ENCODE data around the gene VPS37C. TPM values are rescaled to one million over a fixed set of nuclear protein-coding genes. Genes with fewer than 3 reads are reported as not detected.

VPS37C gene
- total RNA-seq, 4 donors from 2014 or later, result 8.6 to 23.3 (median 20.5) TPM

DNA sequence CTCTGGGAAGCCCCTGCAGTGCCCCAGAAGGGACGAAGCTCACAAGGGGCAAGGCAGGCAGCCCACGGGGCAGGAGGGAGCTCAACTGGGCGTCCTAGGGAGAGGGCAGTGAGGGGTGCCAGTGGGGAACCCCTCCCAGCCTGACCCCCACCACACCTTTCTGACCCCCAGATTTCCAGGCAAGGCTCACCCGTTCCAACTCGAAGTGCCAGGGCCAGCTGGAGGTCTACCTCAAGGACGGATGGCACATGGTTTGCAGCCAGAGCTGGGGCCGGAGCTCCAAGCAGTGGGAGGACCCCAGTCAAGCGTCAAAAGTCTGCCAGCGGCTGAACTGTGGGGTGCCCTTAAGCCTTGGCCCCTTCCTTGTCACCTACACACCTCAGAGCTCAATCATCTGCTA is 43.2 kb downstream of the VPS37C start:
- Histone ChIP-seq H3K4me1 (peaks cover 7 to 11% (median 10%) of the 10 kb centered on the region in 4 donors), H3K27me3 (no peaks in the 10 kb centered on the region), H3K4me3 (no peak overlapping the region), H3K36me3 (no peaks in the 10 kb centered on the region), H3K9me3 (no peaks in the 10 kb centered on the region), H3K27ac (no peak overlapping the region)
- in situ Hi-C loops (cut with MboI; ENCODE audit: low pct_ligation_motif_present in 1 of 4, low pct_unique_long_range_greater_than_20kb in 1 of 4, low sequenced_read_pairs in 3 of 4) (no loop called here), intact Hi-C loops (cut with DNase I; ENCODE audit: low total_unique reads) (no loop called here)
- TF ChIP-seq EP300 (IDR thresholded peaks at IDR 0.05; ENCODE audit: low read depth) (no peak), POLR2AphosphoS5 (IDR thresholded peaks at IDR 0.05) (no peak), POLR2A (IDR thresholded peaks at IDR 0.05) (no peak)
- TF ChIP-seq, protein P1, sequence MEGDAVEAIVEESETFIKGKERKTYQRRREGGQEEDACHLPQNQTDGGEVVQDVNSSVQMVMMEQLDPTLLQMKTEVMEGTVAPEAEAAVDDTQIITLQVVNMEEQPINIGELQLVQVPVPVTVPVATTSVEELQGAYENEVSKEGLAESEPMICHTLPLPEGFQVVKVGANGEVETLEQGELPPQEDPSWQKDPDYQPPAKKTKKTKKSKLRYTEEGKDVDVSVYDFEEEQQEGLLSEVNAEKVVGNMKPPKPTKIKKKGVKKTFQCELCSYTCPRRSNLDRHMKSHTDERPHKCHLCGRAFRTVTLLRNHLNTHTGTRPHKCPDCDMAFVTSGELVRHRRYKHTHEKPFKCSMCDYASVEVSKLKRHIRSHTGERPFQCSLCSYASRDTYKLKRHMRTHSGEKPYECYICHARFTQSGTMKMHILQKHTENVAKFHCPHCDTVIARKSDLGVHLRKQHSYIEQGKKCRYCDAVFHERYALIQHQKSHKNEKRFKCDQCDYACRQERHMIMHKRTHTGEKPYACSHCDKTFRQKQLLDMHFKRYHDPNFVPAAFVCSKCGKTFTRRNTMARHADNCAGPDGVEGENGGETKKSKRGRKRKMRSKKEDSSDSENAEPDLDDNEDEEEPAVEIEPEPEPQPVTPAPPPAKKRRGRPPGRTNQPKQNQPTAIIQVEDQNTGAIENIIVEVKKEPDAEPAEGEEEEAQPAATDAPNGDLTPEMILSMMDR (IDR thresholded peaks at IDR 0.05), result no peak
- WGBS, 2 donors (ENCODE audit: low coverage in 1 of 2), result 85% methylated on average over 8 of the region's 9 CpGs; no CpG with 5 or more reads in 1 of the 2 donors
- DNase-seq, result no peak

GRCh38 chr11:61117168-61117520 is 44.1 kb downstream of the VPS37C start:
- Histone ChIP-seq H3K9me3 (no peaks in the 10 kb centered on the region), H3K27me3 (no peaks in the 10 kb centered on the region), H3K4me1 (peaks cover 7 to 11% (median 10%) of the 10 kb centered on the region in 4 donors), H3K27ac (no peak overlapping the region), H3K4me3 (no peak overlapping the region), H3K36me3 (no peaks in the 10 kb centered on the region)
- WGBS, 2 donors (ENCODE audit: low coverage in 1 of 2), result 35 to 59% methylated on average over 2 of the region's 2 CpGs
- in situ Hi-C loops (cut with MboI; ENCODE audit: low pct_ligation_motif_present in 1 of 4, low pct_unique_long_range_greater_than_20kb in 1 of 4, low sequenced_read_pairs in 3 of 4) (no loop called here), intact Hi-C loops (cut with DNase I; ENCODE audit: low total_unique reads) (no loop called here)
- no peak for DNase-seq
- TF ChIP-seq POLR2A (IDR thresholded peaks at IDR 0.05), result no peak
- no peak for TF ChIP-seq POLR2AphosphoS5 (IDR thresholded peaks at IDR 0.05)
- no peak for TF ChIP-seq EP300 (IDR thresholded peaks at IDR 0.05; ENCODE audit: low read depth)
- TF ChIP-seq, protein P1 (IDR thresholded peaks at IDR 0.05), result no peak

- Histone ChIP-seq H3K4me3 (no peak overlapping the region), H3K4me1 (peaks cover 7 to 11% (median 10%) of the 10 kb centered on the region in 4 donors), H3K27ac (no peak overlapping the region), H3K27me3 (no peaks in the 10 kb centered on the region), H3K36me3 (no peaks in the 10 kb centered on the region), H3K9me3 (no peaks in the 10 kb centered on the region)
- intact Hi-C loops (cut with DNase I; ENCODE audit: low total_unique reads) (no loop called here), in situ Hi-C loops (cut with MboI; ENCODE audit: low pct_ligation_motif_present in 1 of 4, low pct_unique_long_range_greater_than_20kb in 1 of 4, low sequenced_read_pairs in 3 of 4) (no loop called here)
- WGBS, 2 donors (ENCODE audit: low coverage in 1 of 2), result 44 to 52% methylated on average over 5 to 7 of the region's 7 CpGs
- TF ChIP-seq, protein P1 (IDR thresholded peaks at IDR 0.05), result no peak
- TF ChIP-seq POLR2A (IDR thresholded peaks at IDR 0.05), result no peak
- TF ChIP-seq POLR2AphosphoS5 (IDR thresholded peaks at IDR 0.05), result no peak
- no peak for TF ChIP-seq EP300 (IDR thresholded peaks at IDR 0.05; ENCODE audit: low read depth)
- no peak for DNase-seq
Observed at GRCh38 chr11:61116426-61117167, 44.6 kb downstream of the VPS37C start.

DNA sequence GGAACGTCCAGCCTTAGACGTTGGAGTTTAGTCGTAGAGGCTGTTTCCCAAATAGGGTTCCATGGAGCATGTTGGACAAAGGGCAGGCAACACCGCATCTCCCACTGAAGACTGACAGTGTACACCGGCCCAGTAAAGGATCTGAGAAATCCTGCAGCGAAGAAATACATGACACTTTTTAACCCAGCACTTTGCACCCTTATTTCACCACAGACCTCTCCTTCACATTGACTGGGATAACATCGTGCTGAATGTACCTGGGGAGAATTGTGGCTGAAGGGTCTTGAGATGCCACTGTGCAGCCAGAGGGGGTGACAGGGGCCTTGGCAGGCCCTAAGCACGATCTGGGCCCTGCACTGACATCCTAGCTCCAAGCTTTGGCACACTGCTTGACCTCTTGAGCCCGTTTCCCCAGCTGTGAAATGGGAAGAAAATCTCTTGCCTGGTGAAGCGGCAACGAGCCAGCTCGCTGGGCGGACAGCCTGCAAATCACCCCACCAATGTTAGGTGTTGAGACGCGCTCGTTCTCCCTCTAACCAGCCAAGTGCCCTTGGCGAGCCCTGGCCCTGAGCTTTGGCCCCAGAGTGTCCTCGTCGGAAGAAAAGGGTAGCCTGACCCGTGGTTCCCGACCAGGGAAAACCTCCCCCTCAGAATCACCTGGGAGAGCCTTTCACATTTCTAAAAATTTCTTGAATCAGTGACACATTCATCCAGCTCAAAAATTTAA is 45.6 kb downstream of the VPS37C start:
- H3K36me3 ChIP-seq, result no peaks in the 10 kb centered on the region
- no peaks in the 10 kb centered on the region for H3K27me3 ChIP-seq
- H3K4me1 ChIP-seq, result peaks cover 2 to 4% (median 3%) of the 10 kb centered on the region in 4 donors
- intact Hi-C loops (cut with DNase I; ENCODE audit: low total_unique reads) (no loop called here), in situ Hi-C loops (cut with MboI; ENCODE audit: low pct_ligation_motif_present in 1 of 4, low pct_unique_long_range_greater_than_20kb in 1 of 4, low sequenced_read_pairs in 3 of 4) (no loop called here)
- no peaks in the 10 kb centered on the region for H3K9me3 ChIP-seq
- no peak for DNase-seq
- H3K27ac ChIP-seq, result no peak overlapping the region
- TF ChIP-seq, protein P1 (IDR thresholded peaks at IDR 0.05), result no peak
- TF ChIP-seq POLR2A (IDR thresholded peaks at IDR 0.05) (no peak), POLR2AphosphoS5 (IDR thresholded peaks at IDR 0.05) (no peak), EP300 (IDR thresholded peaks at IDR 0.05; ENCODE audit: low read depth) (no peak)
- WGBS, 2 donors (ENCODE audit: low coverage in 1 of 2), result 86% methylated on average over 14 to 21 of the region's 21 CpGs
- no peak overlapping the region for H3K4me3 ChIP-seq

Data from transverse colon (tissue), 4 donors.